Measurements from ENCODE around the gene OR2V2. TPM values are rescaled to one million over a fixed set of nuclear protein-coding genes. Genes with fewer than 3 reads are reported as not detected.
"Not testable (repeated sequence)": the region's sequence is repeated elsewhere in the genome, so short reads cannot be mapped to it uniquely, and the experiment has no call there.

The OR2V2 gene
- total RNA-seq, 4 donors from 2014 or later = 0.08 TPM; not detected in 3

DNA sequence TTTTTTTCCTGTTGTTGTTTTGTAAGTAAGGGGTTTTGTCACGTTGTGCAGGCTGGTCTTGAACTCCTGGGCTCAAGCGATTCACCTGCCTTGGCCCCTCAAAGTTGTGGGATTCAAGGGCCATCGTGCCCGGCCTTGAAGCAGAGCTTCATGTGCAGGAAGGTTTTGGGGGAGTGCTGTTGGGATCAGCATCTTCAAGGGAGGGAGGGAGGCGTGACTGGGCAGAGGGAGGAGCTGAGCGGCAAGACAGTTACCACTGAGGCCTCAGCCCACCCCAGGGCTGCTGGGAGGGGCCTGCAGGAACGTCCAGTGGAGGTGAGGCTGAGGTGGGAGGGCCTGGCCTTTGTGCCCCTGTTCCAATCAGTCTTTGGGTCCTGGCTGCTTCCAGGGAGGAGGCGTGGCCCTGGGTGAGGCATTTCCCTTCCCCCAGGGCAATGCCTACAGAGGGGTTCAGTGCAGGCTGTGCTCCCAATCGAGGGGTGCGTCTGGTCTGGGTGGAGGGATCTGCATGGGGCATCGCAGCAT lies 37.8 kb upstream of the OR2V2 start:
- Histone ChIP-seq H3K4me1 (peaks cover 0 to 1% (median 0%) of the 10 kb centered on the region in 3 donors), H3K9me3 (peaks cover 0 to 16% (median 0%) of the 10 kb centered on the region in 3 donors), H3K4me3 (no peak overlapping the region), H3K36me3 (no peaks in the 10 kb centered on the region), H3K27me3 (peaks cover 94% of the 10 kb centered on the region), H3K27ac (no peak overlapping the region)
- no peak for ATAC-seq
- WGBS, 2 donors (ENCODE audit: low coverage in 1 of 2) = 30 to 57% methylated on average over 2 to 4 of the region's 11 CpGs
- TF ChIP-seq POLR2A (IDR thresholded peaks at IDR 0.05) = no peak
- no peak for TF ChIP-seq CTCF (IDR thresholded peaks at IDR 0.05)
- no peak for TF ChIP-seq EP300 (IDR thresholded peaks at IDR 0.05)
- TF ChIP-seq POLR2AphosphoS5 (IDR thresholded peaks at IDR 0.05) = no peak

DNA sequence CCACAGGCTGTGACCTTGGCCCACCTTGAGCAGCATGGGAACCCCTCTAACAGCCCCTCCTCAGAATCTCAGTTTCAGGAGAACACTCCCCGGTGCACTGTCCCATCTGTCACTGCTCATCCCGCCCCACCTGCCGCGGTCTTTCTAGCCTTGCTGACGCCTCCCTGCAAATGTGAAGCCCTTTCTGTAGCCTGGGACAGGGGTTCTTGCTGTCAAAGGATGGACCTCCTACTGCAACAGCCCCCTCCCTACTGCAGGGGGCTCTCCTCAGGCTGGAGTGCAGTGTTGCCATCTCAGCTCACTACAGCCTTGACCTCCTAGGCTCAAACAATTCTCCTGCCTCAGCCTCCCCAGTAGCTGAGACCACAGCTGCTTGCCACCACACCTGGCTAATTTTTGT lies 36.4 kb upstream of the OR2V2 start:
- H3K27me3 ChIP-seq = peaks cover 95% of the 10 kb centered on the region
- H3K9me3 ChIP-seq = peaks cover 0 to 18% (median 0%) of the 10 kb centered on the region in 3 donors
- no peak for ATAC-seq
- 50 to 100% methylated on average over 1 of the region's 5 CpGs for WGBS, 2 donors (ENCODE audit: low coverage in 1 of 2)
- H3K36me3 ChIP-seq = no peaks in the 10 kb centered on the region
- peaks cover 0 to 10% (median 0%) of the 10 kb centered on the region in 3 donors for H3K4me1 ChIP-seq
- no peak overlapping the region for H3K4me3 ChIP-seq
- TF ChIP-seq POLR2AphosphoS5 (IDR thresholded peaks at IDR 0.05) (no peak), POLR2A (IDR thresholded peaks at IDR 0.05) (no peak), CTCF (IDR thresholded peaks at IDR 0.05) (no peak), EP300 (IDR thresholded peaks at IDR 0.05) (no peak)
- H3K27ac ChIP-seq = no peak overlapping the region

DNA sequence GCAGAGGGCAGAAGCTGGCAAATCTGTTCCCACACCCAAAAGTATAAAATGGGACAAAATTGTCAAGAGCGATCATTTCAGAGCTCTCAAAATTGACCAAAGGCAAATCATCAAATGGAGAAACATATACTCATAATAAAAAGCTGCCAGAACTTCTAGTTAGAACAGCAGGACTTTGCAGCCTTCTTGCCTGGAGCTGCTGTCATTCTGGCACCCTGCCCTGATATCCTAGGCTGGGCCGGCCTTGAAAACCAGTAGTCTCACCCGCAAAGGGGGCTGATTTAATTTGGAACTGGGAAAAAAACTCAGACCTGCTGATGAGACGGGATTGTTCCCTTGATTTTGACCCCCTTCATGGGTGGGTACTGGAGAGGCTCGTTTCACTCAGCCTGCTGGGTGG lies 34.9 kb upstream of the OR2V2 start:
- H3K4me3 ChIP-seq = no peak overlapping the region
- no peak overlapping the region for H3K27ac ChIP-seq
- 59 to 64% methylated on average over 2 to 3 of the region's 5 CpGs for WGBS, 2 donors (ENCODE audit: low coverage in 1 of 2)
- peaks cover 97% of the 10 kb centered on the region for H3K27me3 ChIP-seq
- no peak for TF ChIP-seq CTCF (IDR thresholded peaks at IDR 0.05)
- no peak for TF ChIP-seq POLR2AphosphoS5 (IDR thresholded peaks at IDR 0.05)
- no peak for TF ChIP-seq EP300 (IDR thresholded peaks at IDR 0.05)
- TF ChIP-seq POLR2A (IDR thresholded peaks at IDR 0.05) = no peak
- peaks cover 0 to 10% (median 0%) of the 10 kb centered on the region in 3 donors for H3K4me1 ChIP-seq
- peaks cover 0 to 18% (median 0%) of the 10 kb centered on the region in 3 donors for H3K9me3 ChIP-seq
- no peaks in the 10 kb centered on the region for H3K36me3 ChIP-seq
- ATAC-seq = no peak

GRCh38 chr5:181113572-181113971 lies 33.8 kb upstream of the OR2V2 start:
- not testable (repeated sequence) for H3K4me3 ChIP-seq, H3K36me3 ChIP-seq, ATAC-seq, H3K27ac ChIP-seq
- Histone ChIP-seq H3K27me3 (peaks cover 97% of the 10 kb centered on the region), H3K4me1 (peaks cover 0 to 10% (median 0%) of the 10 kb centered on the region in 3 donors), H3K9me3 (peaks cover 0 to 18% (median 0%) of the 10 kb centered on the region in 3 donors)
- WGBS, 2 donors (ENCODE audit: low coverage in 1 of 2) = 89% methylated on average over 3 of the region's 13 CpGs; no CpG with 5 or more reads in 1 of the 2 donors

- H3K27me3 ChIP-seq = peaks cover 97% of the 10 kb centered on the region
- H3K27ac ChIP-seq = no peak overlapping the region
Observed at GRCh38 chr5:181114284-181114843, 33.0 kb upstream of the OR2V2 start.

More at GRCh38 chr5:181114284-181114843, 33.0 kb upstream of the OR2V2 start:
- peaks cover 0 to 10% (median 0%) of the 10 kb centered on the region in 3 donors for H3K4me1 ChIP-seq
- H3K9me3 ChIP-seq = peaks cover 0 to 18% (median 0%) of the 10 kb centered on the region in 3 donors
- ATAC-seq = no peak
- 50 to 84% methylated on average over 4 to 11 of the region's 33 CpGs for whole genome bisulfite sequencing, 2 donors (ENCODE audit: low coverage in 1 of 2)
- TF ChIP-seq CTCF (IDR thresholded peaks at IDR 0.05) (no peak), POLR2A (IDR thresholded peaks at IDR 0.05) (no peak)
- H3K4me3 ChIP-seq = no peak overlapping the region
- no peaks in the 10 kb centered on the region for H3K36me3 ChIP-seq

Data from gastroesophageal sphincter (tissue), 4 donors.